SW480 (cell line): ENCODE measurements around the gene PLIN5.

Source experiments
- DNase-seq: peaks from one replicate; pipeline ENCODE4 v3.0.0-alpha.2; 2016; ENCODE audit warnings: low spot score

The PLIN5 gene

GRCh38 chr19:4534836-4535658, at the start of gene PLIN5:
Gene PLIN5, minus strand, starts transcription at chr19:4535224. Its CDS starts 1,150 bp downstream, at chr19:4534074.
- DNase-seq = peak; percentile 56

DNA sequence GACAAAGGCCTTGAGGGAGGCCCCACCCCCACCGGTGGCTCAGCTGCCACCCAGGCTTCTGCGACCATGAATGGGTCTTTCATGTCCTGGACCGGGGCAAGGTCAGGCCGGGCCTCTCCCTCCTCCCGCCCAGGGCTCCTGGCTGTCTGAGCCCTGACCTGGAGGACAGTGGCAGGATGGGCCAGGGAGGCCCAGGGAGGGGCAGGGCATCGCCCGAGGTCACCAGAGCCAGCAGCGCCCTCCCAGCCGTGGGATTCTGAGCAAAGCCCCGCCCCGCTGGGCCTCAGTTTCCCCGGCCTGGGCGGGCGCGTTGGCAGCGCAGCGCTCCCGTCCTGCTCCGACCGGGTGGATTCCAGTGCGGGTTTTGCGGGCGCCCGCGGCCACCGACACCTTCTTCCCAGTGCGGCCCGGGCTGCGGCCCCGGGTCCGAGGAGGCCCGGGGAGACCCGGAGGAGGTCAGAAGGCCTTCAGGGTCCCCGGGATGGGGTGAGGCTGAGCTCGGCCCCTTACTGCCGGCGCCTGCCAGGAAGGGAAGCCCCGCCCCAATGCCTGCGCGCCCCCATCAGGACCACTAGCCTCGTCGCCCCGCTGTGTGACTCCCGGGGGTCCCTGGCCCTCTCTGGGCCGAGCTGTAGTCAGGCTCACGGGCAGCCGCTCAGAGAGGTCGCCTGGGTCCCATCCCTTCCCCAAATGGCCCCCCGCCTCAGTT, 49.1 kb upstream of the PLIN5 start:
- peak; percentile 66 for DNase-seq

- DNase-seq = peak; percentile 87
Observed at GRCh38 chr19:4582980-4583842, 48.2 kb upstream of the PLIN5 start.

- no peak for DNase-seq
Observed at GRCh38 chr19:4581666-4582553, 46.9 kb upstream of the PLIN5 start.

GRCh38 chr19:4580961-4581665, 46.1 kb upstream of the PLIN5 start:
- DNase-seq = no peak

DNA sequence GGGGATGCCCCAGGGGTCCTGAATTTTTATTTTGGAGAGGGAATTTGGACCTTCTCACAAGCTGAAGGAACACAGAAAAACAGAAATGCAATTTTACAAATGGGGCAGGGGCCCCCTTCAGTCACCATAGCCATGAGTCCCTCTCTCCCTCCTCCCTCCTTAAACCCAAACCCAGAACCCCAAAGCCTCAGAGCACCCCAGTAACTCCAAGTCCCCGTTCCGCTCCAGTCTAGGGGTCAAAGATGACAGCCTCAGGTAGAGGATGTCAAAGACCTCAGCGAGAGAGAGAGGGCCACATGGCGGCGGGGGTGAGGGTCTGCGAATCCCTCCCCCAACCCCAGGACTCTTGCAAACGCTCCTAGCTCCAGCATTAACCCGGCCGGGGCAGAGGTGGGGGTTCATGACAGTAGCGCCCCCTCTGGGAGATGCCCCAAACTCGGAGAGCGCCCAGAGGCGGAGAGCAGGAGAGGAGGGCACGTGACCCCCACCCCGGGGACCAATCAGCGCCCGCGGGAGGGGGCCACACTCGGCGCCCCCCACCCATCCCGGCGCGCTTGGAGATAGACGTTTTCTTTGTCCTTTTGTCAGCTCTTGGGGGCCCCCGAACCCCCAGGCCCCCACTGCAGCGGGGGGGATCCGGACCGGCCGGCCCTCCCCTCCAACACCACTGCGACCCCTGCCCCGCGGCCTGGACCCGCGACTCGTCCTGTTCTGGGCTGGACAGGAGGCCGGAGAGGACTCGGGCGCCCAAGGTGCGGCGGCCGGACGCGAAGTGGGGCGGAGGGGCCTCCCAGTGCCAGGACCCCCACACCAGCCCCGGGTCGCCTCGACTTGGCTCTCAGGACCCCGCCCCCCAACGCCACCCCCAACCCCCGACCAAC, 45.2 kb upstream of the PLIN5 start:
- DNase-seq = no peak

GRCh38 chr19:4579389-4579788, 44.4 kb upstream of the PLIN5 start:
- DNase-seq = no peak

GRCh38 chr19:4578552-4579248, 43.7 kb upstream of the PLIN5 start:
- no peak for DNase-seq

DNA sequence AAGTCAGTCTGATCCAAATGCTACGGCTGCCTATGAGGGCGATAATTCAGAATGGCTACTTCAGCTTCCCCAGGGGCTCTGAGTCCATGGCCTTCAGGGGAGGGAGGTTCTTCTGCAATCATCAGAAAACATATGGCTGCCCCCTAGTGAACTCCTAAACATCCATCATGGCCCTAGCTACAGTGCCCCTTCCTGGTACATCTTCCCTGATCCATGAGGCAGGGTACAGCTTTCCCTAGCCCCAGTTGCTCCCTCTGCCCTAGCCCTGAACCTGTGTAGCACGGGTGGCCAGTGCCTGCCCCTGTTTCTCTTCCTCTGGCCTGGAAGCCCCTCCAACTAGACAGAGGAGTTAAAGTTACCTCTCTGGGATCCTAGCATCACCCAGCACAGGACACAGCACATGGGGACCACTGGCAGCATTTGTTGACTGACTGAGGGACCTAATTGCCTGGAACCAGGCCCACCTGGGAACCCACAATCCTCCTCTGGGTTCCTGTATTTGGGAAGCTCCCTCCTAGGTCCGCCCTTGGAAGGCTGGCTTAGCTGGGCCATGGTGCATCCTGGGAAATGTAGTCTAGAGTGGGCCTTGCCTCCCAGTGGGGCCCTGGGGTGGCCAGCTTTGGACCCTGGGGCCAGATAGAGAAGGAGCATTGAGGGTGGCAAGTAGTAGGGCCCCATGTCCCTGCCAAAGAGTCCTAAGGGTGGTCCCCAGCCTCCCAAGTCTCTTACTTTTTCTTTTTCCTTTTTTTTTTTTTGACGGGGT, 42.2 kb upstream of the PLIN5 start:
- DNase-seq = no peak

- DNase-seq = no peak
Observed at GRCh38 chr19:4576016-4576933, 41.3 kb upstream of the PLIN5 start.

GRCh38 chr19:4575267-4576015, 40.4 kb upstream of the PLIN5 start:
- peak; percentile 83 for DNase-seq

DNA sequence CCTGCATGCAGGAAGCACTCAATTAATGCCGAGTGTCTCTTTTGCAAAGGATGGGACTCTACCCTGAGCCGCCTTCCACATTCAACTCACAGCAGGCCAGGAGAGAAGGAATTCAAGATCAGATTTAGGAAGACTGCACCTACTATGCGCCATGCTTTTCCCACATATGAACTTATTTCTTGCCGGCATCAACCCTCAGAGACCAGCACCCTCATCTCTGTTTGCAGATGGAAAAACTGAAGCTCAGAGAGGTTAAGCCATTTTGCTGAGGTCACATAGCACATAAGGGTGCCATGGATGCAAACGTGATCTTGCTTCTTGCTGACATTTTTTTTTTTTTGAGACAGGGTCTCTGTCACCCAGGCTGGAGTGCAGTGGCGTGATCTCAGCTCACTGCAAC, 38.7 kb upstream of the PLIN5 start:
- no peak for DNase-seq

- DNase-seq = no peak
Observed at GRCh38 chr19:4571305-4571917, 36.4 kb upstream of the PLIN5 start.

GRCh38 chr19:4570916-4571304, 35.9 kb upstream of the PLIN5 start:
- no peak for DNase-seq

GRCh38 chr19:4570402-4570801, 35.4 kb upstream of the PLIN5 start:
- DNase-seq = no peak

DNA sequence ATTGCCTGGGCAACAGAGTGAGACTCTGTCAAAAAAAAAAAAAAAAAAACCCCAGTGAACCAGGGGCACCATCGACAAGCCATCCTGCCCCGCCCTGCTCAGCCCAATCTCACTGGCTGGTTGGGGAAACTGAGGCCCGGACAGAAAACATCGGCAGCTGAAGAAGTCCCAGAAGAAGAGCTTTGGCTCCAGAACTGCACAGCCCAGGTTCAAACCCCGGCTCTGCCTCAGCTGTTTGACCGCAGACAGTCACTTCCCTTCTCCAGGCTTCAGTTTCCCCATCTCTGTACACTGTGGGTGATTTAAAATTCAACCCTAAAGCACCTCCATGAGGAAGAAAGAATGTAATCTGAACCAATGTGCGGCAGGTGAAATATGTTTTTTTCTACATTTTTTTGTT, 33.9 kb upstream of the PLIN5 start:
- DNase-seq = no peak
